SK-N-SH treated with all-trans-retinoic acid at 6 μM for 48 hours (cell line): ENCODE results near the gene KL.

ENCODE experiments used
- ARNTL ChIP-seq: fragments of 450-650 bp; formaldehyde crosslinking; IDR thresholded peaks from 2 replicates; pipeline ENCODE4 v1.5.0; 2020; ENCODE audit warnings: low read depth, mild to moderate bottlenecking, moderate library complexity, borderline replicate concordance
- BACH2 ChIP-seq: fragments of 250-450 bp; sonication (Bioruptor Pico); IDR thresholded peaks from 2 replicates; pipeline ENCODE4 v1.9.0; 2021; ENCODE audit warnings: mild to moderate bottlenecking, borderline replicate concordance
- CREB5 ChIP-seq: fragments of 250-450 bp; sonication (Bioruptor Pico); IDR thresholded peaks from 2 replicates; pipeline ENCODE4 v1.5.1; 2020; ENCODE audit warnings: low read depth, mild to moderate bottlenecking, moderate library complexity
- ESRRG ChIP-seq: fragments of 250-450 bp; sonication (Bioruptor Pico); IDR thresholded peaks from 2 replicates; pipeline ENCODE4 v1.6.1; 2021; ENCODE audit warnings: mild to moderate bottlenecking
- PATZ1 ChIP-seq: fragments of 250-450 bp; sonication (Bioruptor Pico); IDR thresholded peaks from 2 replicates; pipeline ENCODE4 v1.8.0; 2020; ENCODE audit warnings: mild to moderate bottlenecking, moderate library complexity, borderline replicate concordance
- RARB ChIP-seq: fragments of 250-450 bp; sonication (Bioruptor Pico); IDR thresholded peaks from 2 replicates; pipeline ENCODE4 v1.8.0; 2021; ENCODE audit warnings: mild to moderate bottlenecking, moderate library complexity
- ZC3H10 ChIP-seq: fragments of 250-450 bp; sonication (Bioruptor Pico); IDR thresholded peaks from 2 replicates; pipeline ENCODE4 v1.5.1; 2021; ENCODE audit warnings: mild to moderate bottlenecking, moderate library complexity
- ZFP30 ChIP-seq: fragments of 450-650 bp; formaldehyde crosslinking; IDR thresholded peaks from 2 replicates; pipeline ENCODE4 v1.5.0; 2022; ENCODE audit warnings: mild to moderate bottlenecking, moderate library complexity
- ZNF565 ChIP-seq: fragments of 450-650 bp; formaldehyde crosslinking; conservative IDR thresholded peaks from 2 replicates; pipeline ENCODE4 v1.5.0; 2020; ENCODE audit warnings: low read depth, mild to moderate bottlenecking, moderate library complexity

GRCh38 chr13:33034882-33035520 is 18.8 kb downstream of the KL start:
- TF ChIP-seq ARNTL (CRISPR knock-in tag) (no peak), CREB5 (no peak), ZNF565 (CRISPR knock-in tag) (no peak), PATZ1 (CRISPR knock-in tag) (no peak), ZFP30 (CRISPR knock-in tag) (no peak), BACH2 (CRISPR knock-in tag) (no peak), RARB (CRISPR knock-in tag) (no peak), ZC3H10 (CRISPR knock-in tag) (no peak), ESRRG (CRISPR knock-in tag) (no peak)
